WTC11 (cell line): ENCODE data around the gene CDSN.

Source experiments
- AR ChIP-seq: fragments of 250-450 bp; sonication (Bioruptor Pico); IDR thresholded peaks from 2 replicates; pipeline ENCODE4 v1.9.0; 2021; ENCODE audit warnings: mild to moderate bottlenecking
- ATF2 ChIP-seq: sonication (generic); formaldehyde crosslinking; IDR thresholded peaks from 2 replicates; pipeline ENCODE4 v1.8.1; 2022; ENCODE audit warnings: low read depth, missing genetic modification reagents, borderline replicate concordance
- CREB1 ChIP-seq: sonication (generic); formaldehyde crosslinking; IDR thresholded peaks from 2 replicates; pipeline ENCODE4 v1.8.0; 2023; ENCODE audit warnings: mild to moderate bottlenecking, missing genetic modification reagents
- CREM ChIP-seq: sonication (generic); formaldehyde crosslinking; IDR thresholded peaks from 2 replicates; pipeline ENCODE4 v1.8.1; 2022; ENCODE audit warnings: mild to moderate bottlenecking, missing genetic modification reagents, moderate library complexity
- CTCF ChIP-seq: fragments of 200-600 bp; IDR thresholded peaks from 2 replicates; pipeline ENCODE4 v1.8.0; 2022; ENCODE audit warnings: antibody characterized with exemption
- E2F4 ChIP-seq: sonication (generic); formaldehyde crosslinking; IDR thresholded peaks from 2 replicates; pipeline ENCODE4 v1.8.1; 2022; ENCODE audit warnings: low read depth, mild to moderate bottlenecking, moderate library complexity, missing genetic modification reagents, borderline replicate concordance
- FOXJ3 ChIP-seq: sonication (generic); formaldehyde crosslinking; IDR thresholded peaks from 2 replicates; pipeline ENCODE4 v1.9.0; 2021; ENCODE audit warnings: missing genetic modification reagents, mild to moderate bottlenecking, borderline replicate concordance
- MAX ChIP-seq: sonication (generic); formaldehyde crosslinking; IDR thresholded peaks from 2 replicates; pipeline ENCODE4 v1.8.0; 2022; ENCODE audit warnings: mild to moderate bottlenecking, missing genetic modification reagents
- USF2 ChIP-seq: sonication (generic); formaldehyde crosslinking; IDR thresholded peaks from 2 replicates; pipeline ENCODE4 v1.8.1; 2023; ENCODE audit warnings: mild to moderate bottlenecking, missing genetic modification reagents, moderate library complexity
- ZBTB21 ChIP-seq: sonication (generic); formaldehyde crosslinking; IDR thresholded peaks from 2 replicates; pipeline ENCODE4 v1.8.1; 2023; ENCODE audit warnings: mild to moderate bottlenecking, missing genetic modification reagents, borderline replicate concordance
- ZNF138 ChIP-seq: sonication (generic); formaldehyde crosslinking; conservative IDR thresholded peaks from 2 replicates; pipeline ENCODE4 v1.8.1; 2022; ENCODE audit warnings: mild to moderate bottlenecking, moderate library complexity, missing genetic modification reagents
- ZSCAN18 ChIP-seq: fragments of 250-450 bp; sonication (Bioruptor Pico); IDR thresholded peaks from 2 replicates; pipeline ENCODE4 v2.1.2; 2022; ENCODE audit warnings: mild to moderate bottlenecking, moderate library complexity

GRCh38 chr6:31125162-31125561 lies 4.9 kb upstream of the CDSN start:
- TF ChIP-seq AR (CRISPR knock-in tag) (no peak), E2F4 (no peak), CTCF (no peak), ATF2 (CRISPR knock-in tag) (no peak), CREB1 (CRISPR knock-in tag) (no peak), ZSCAN18 (CRISPR knock-in tag) (no peak), MAX (CRISPR knock-in tag) (no peak), ZNF138 (CRISPR knock-in tag) (no peak), USF2 (no peak), ZBTB21 (CRISPR knock-in tag) (no peak), FOXJ3 (CRISPR knock-in tag) (no peak), CREM (CRISPR knock-in tag) (no peak)
